ENCODE data around the gene WT1.

Gene WT1

GRCh38 chr11:32418836-32419235 is 16.5 kb downstream of the WT1 start:
- Histone ChIP-seq H4K8ac (ENCODE audit: low read length) (no peak overlapping the region), H3K27ac (ENCODE audit: low read length, poor library complexity, severe bottlenecking) (no peak overlapping the region), H2BK5ac (ENCODE audit: low read depth, low read length, poor library complexity, severe bottlenecking) (no peak overlapping the region), H3K27me3 (ENCODE audit: control insufficient read depth in 1 of 2, insufficient read depth in 1 of 2, low read length in 2 of 2) (peaks cover 16 to 78% of the 10 kb centered on the region in 2 experiments), H3K4me3 (ENCODE audit: insufficient read depth in 1 of 2, low read depth in 1 of 2, low read length in 2 of 2) (no peak overlapping the region), H4K91ac (ENCODE audit: low read length) (no peak overlapping the region), H3K4me1 (ENCODE audit: control insufficient read depth, insufficient read depth, low read depth, low read length) (no peaks in the 10 kb centered on the region), H3K9me3 (ENCODE audit: control insufficient read depth, low read length) (no peaks in the 10 kb centered on the region), H3K36me3 (ENCODE audit: control insufficient read depth in 1 of 2, insufficient read depth in 2 of 2, low read depth in 1 of 2, low read length in 2 of 2) (no peaks in the 10 kb centered on the region), H2BK12ac (ENCODE audit: low read length in 2 of 2) (no peak overlapping the region), H2BK15ac (ENCODE audit: low read depth, poor library complexity, severe bottlenecking) (no peak overlapping the region), H2BK120ac (ENCODE audit: low read depth, low read length) (no peak overlapping the region), H3K9ac (ENCODE audit: low read length) (no peak overlapping the region), H3K14ac (ENCODE audit: low read length in 2 of 2) (no peak overlapping the region), H3K79me1 (replicated peaks; ENCODE audit: low read length, poor library complexity, severe bottlenecking) (no peaks in the 10 kb centered on the region), H3K4me2 (ENCODE audit: low read length, poor library complexity, severe bottlenecking) (no peak overlapping the region), H2AK5ac (ENCODE audit: low read length, severe bottlenecking) (no peak overlapping the region), H3K4ac (ENCODE audit: low read depth in 1 of 2, low read length in 2 of 2) (no peak overlapping the region), H3K23ac (ENCODE audit: low read length in 2 of 2) (no peak overlapping the region), H3K18ac (ENCODE audit: low read depth in 1 of 2, low read length in 2 of 2) (no peak overlapping the region), H2AFZ (ENCODE audit: low read depth, low read length) (no peak overlapping the region)
- DNase-seq: no peak
- 43% methylated on average over 5 of the region's 5 CpGs for WGBS

DNA sequence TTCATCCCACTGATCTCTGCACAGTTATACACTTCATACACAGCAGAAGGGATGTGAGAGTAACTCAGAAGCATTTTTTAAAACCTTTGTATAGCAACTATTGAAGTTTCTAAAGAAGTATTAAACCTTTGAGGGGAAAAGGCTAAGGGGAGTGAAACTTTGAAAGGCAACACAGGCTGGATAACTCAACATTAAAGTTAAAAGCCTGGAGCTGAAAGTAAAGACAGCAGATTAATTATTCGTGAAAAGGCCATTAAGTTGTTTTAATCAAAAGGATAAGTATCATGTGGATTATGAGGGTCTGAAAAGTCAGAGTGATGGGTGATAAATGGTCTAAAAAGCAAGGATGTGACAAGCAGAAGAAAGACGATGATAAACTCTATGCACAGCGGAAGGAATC is 17.5 kb downstream of the WT1 start:
- H3K27ac ChIP-seq (ENCODE audit: low read length, poor library complexity, severe bottlenecking): no peak overlapping the region

GRCh38 chr11:32416301-32416700 is 19.0 kb downstream of the WT1 start:
- Histone ChIP-seq H4K8ac (ENCODE audit: low read length) (no peak overlapping the region), H2AK5ac (ENCODE audit: low read length, severe bottlenecking) (no peak overlapping the region), H3K4me3 (ENCODE audit: insufficient read depth in 1 of 2, low read depth in 1 of 2, low read length in 2 of 2) (no peak overlapping the region), H2AFZ (ENCODE audit: low read depth, low read length) (no peak overlapping the region), H3K9me3 (ENCODE audit: control insufficient read depth, low read length) (no peaks in the 10 kb centered on the region), H2BK5ac (ENCODE audit: low read depth, low read length, poor library complexity, severe bottlenecking) (no peak overlapping the region), H3K4me2 (ENCODE audit: low read length, poor library complexity, severe bottlenecking) (no peak overlapping the region), H3K9ac (ENCODE audit: low read length) (no peak overlapping the region), H3K79me1 (replicated peaks; ENCODE audit: low read length, poor library complexity, severe bottlenecking) (no peaks in the 10 kb centered on the region), H3K23ac (ENCODE audit: low read length in 2 of 2) (no peak overlapping the region), H3K4ac (ENCODE audit: low read depth in 1 of 2, low read length in 2 of 2) (no peak overlapping the region), H3K18ac (ENCODE audit: low read depth in 1 of 2, low read length in 2 of 2) (no peak overlapping the region), H3K36me3 (ENCODE audit: control insufficient read depth in 1 of 2, insufficient read depth in 2 of 2, low read depth in 1 of 2, low read length in 2 of 2) (no peaks in the 10 kb centered on the region), H2BK120ac (ENCODE audit: low read depth, low read length) (no peak overlapping the region), H3K4me1 (ENCODE audit: control insufficient read depth, insufficient read depth, low read depth, low read length) (no peaks in the 10 kb centered on the region), H3K27me3 (ENCODE audit: control insufficient read depth in 1 of 2, insufficient read depth in 1 of 2, low read length in 2 of 2) (peaks cover 10 to 81% of the 10 kb centered on the region in 2 experiments), H3K14ac (ENCODE audit: low read length in 2 of 2) (no peak overlapping the region), H2BK12ac (ENCODE audit: low read length in 2 of 2) (no peak overlapping the region), H3K27ac (ENCODE audit: low read length, poor library complexity, severe bottlenecking) (no peak overlapping the region), H2BK15ac (ENCODE audit: low read depth, poor library complexity, severe bottlenecking) (no peak overlapping the region), H4K91ac (ENCODE audit: low read length) (no peak overlapping the region)
- no peak for DNase-seq
- WGBS: 100% methylated on average over 1 of the region's 4 CpGs

More for the DNA sequence above, 17.5 kb downstream of the WT1 start:
- Histone ChIP-seq H3K36me3 (ENCODE audit: control insufficient read depth in 1 of 2, insufficient read depth in 2 of 2, low read depth in 1 of 2, low read length in 2 of 2) (no peaks in the 10 kb centered on the region), H3K27me3 (ENCODE audit: control insufficient read depth in 1 of 2, insufficient read depth in 1 of 2, low read length in 2 of 2) (peaks cover 10 to 78% of the 10 kb centered on the region in 2 experiments), H3K9ac (ENCODE audit: low read length) (no peak overlapping the region), H3K4ac (ENCODE audit: low read depth in 1 of 2, low read length in 2 of 2) (no peak overlapping the region), H2BK120ac (ENCODE audit: low read depth, low read length) (no peak overlapping the region), H3K4me2 (ENCODE audit: low read length, poor library complexity, severe bottlenecking) (no peak overlapping the region), H3K9me3 (ENCODE audit: control insufficient read depth, low read length) (no peaks in the 10 kb centered on the region), H2BK12ac (ENCODE audit: low read length in 2 of 2) (no peak overlapping the region), H2AK5ac (ENCODE audit: low read length, severe bottlenecking) (no peak overlapping the region), H2BK5ac (ENCODE audit: low read depth, low read length, poor library complexity, severe bottlenecking) (no peak overlapping the region), H4K91ac (ENCODE audit: low read length) (no peak overlapping the region), H4K8ac (ENCODE audit: low read length) (no peak overlapping the region), H2BK15ac (ENCODE audit: low read depth, poor library complexity, severe bottlenecking) (no peak overlapping the region), H3K4me1 (ENCODE audit: control insufficient read depth, insufficient read depth, low read depth, low read length) (no peaks in the 10 kb centered on the region), H3K79me1 (replicated peaks; ENCODE audit: low read length, poor library complexity, severe bottlenecking) (no peaks in the 10 kb centered on the region), H3K14ac (ENCODE audit: low read length in 2 of 2) (no peak overlapping the region), H3K4me3 (ENCODE audit: insufficient read depth in 1 of 2, low read depth in 1 of 2, low read length in 2 of 2) (no peak overlapping the region), H3K18ac (ENCODE audit: low read depth in 1 of 2, low read length in 2 of 2) (no peak overlapping the region), H2AFZ (ENCODE audit: low read depth, low read length) (no peak overlapping the region), H3K23ac (ENCODE audit: low read length in 2 of 2) (no peak overlapping the region)
- WGBS: 82% methylated on average over 1 of the region's 3 CpGs
- DNase-seq: no peak

GRCh38 chr11:32414925-32415324 is 20.4 kb downstream of the WT1 start:
- Histone ChIP-seq H3K4me2 (ENCODE audit: low read length, poor library complexity, severe bottlenecking) (no peak overlapping the region), H2BK12ac (ENCODE audit: low read length in 2 of 2) (no peak overlapping the region), H2AK5ac (ENCODE audit: low read length, severe bottlenecking) (no peak overlapping the region), H3K9me3 (ENCODE audit: control insufficient read depth, low read length) (no peaks in the 10 kb centered on the region), H3K27ac (ENCODE audit: low read length, poor library complexity, severe bottlenecking) (no peak overlapping the region), H2BK120ac (ENCODE audit: low read depth, low read length) (no peak overlapping the region), H3K79me1 (replicated peaks; ENCODE audit: low read length, poor library complexity, severe bottlenecking) (no peaks in the 10 kb centered on the region), H2AFZ (ENCODE audit: low read depth, low read length) (no peak overlapping the region), H2BK15ac (ENCODE audit: low read depth, poor library complexity, severe bottlenecking) (no peak overlapping the region), H4K91ac (ENCODE audit: low read length) (no peak overlapping the region), H3K14ac (ENCODE audit: low read length in 2 of 2) (no peak overlapping the region), H3K36me3 (ENCODE audit: control insufficient read depth in 1 of 2, insufficient read depth in 2 of 2, low read depth in 1 of 2, low read length in 2 of 2) (no peaks in the 10 kb centered on the region), H2BK5ac (ENCODE audit: low read depth, low read length, poor library complexity, severe bottlenecking) (no peak overlapping the region), H3K18ac (ENCODE audit: low read depth in 1 of 2, low read length in 2 of 2) (no peak overlapping the region), H3K23ac (ENCODE audit: low read length in 2 of 2) (no peak overlapping the region), H4K8ac (ENCODE audit: low read length) (no peak overlapping the region), H3K4me1 (ENCODE audit: control insufficient read depth, insufficient read depth, low read depth, low read length) (no peaks in the 10 kb centered on the region), H3K4ac (ENCODE audit: low read depth in 1 of 2, low read length in 2 of 2) (no peak overlapping the region), H3K27me3 (ENCODE audit: control insufficient read depth in 1 of 2, insufficient read depth in 1 of 2, low read length in 2 of 2) (peaks cover 10 to 79% of the 10 kb centered on the region in 2 experiments), H3K9ac (ENCODE audit: low read length) (no peak overlapping the region), H3K4me3 (ENCODE audit: insufficient read depth in 1 of 2, low read depth in 1 of 2, low read length in 2 of 2) (no peak overlapping the region)
- no peak for DNase-seq
- WGBS: 96% methylated on average over 2 of the region's 2 CpGs

Data from mesenchymal stem cell (in vitro differentiated cells and primary cell).